Adipose tissue (tissue), 3 donors: ENCODE data around the gene ENOX1. TPM values are rescaled to one million over a fixed set of nuclear protein-coding genes. Genes with fewer than 3 reads are reported as not detected.

Experiments
- H3K27ac ChIP-seq: one replicate; pipeline ENCODE4 v1.5.1; 2013; ENCODE audit warnings: low read depth, low read length
- WGBS, 3 donors: extraction: QIAGEN DNeasy Blood & Tissue Kit; methylation state at CpG; one replicate each; pipeline ENCODE4 v1.1.7; 2013; 5-methylcytosine and 5-hydroxymethylcytosine counted together
- polyA plus RNA-seq, 3 donors: library from polyadenylated mRNA; stranded (reverse); fragments of 200-250 nt; gene quantifications; one replicate each; pipeline ENCODE4 v1.2.3, GENCODE V29; 2013
- donor health status: healthy with polysubstance abuse.
- donor health status: Bipolar disorder and iron deficiency.
- donor health status: healthy.

ENOX1 gene
- polyA plus RNA-seq, 3 donors = 0.71 to 2.4 (median 2.4) TPM

GRCh38 chr13:43484432-43485225 lies 302.1 kb downstream of the ENOX1 start:
- H3K27ac ChIP-seq = no peak overlapping the region
- 61 to 96% (median 67%) methylated on average over 2 of the region's 2 CpGs for WGBS, 3 donors

GRCh38 chr13:43483930-43484329 lies 302.8 kb downstream of the ENOX1 start:
- 90 to 100% (median 93%) methylated on average over 1 of the region's 1 CpG for WGBS, 3 donors
- H3K27ac ChIP-seq = no peak overlapping the region

- 88 to 95% (median 93%) methylated on average over 3 of the region's 3 CpGs for WGBS, 3 donors
- no peak overlapping the region for H3K27ac ChIP-seq
These were observed 304.1 kb downstream of the ENOX1 start for GRCh38 chr13:43482641-43483040.

- WGBS, 3 donors = 84 to 92% (median 88%) methylated on average over 2 of the region's 2 CpGs
- H3K27ac ChIP-seq = no peak overlapping the region
These were observed 304.7 kb downstream of the ENOX1 start for GRCh38 chr13:43482026-43482425.

- H3K27ac ChIP-seq = no peak overlapping the region
These were observed 307.9 kb downstream of the ENOX1 start for GRCh38 chr13:43478902-43479301.

GRCh38 chr13:43478211-43478610 lies 308.6 kb downstream of the ENOX1 start:
- 58 to 65% (median 65%) methylated on average over 4 of the region's 4 CpGs for WGBS, 3 donors
- no peak overlapping the region for H3K27ac ChIP-seq

More at GRCh38 chr13:43478902-43479301, 307.9 kb downstream of the ENOX1 start:
- WGBS, 3 donors = 83 to 93% (median 85%) methylated on average over 4 of the region's 4 CpGs

- 54 to 73% (median 61%) methylated on average over 2 of the region's 2 CpGs for WGBS, 3 donors
- H3K27ac ChIP-seq = no peak overlapping the region
These were observed 311.6 kb downstream of the ENOX1 start for GRCh38 chr13:43475140-43475539.

- no peak overlapping the region for H3K27ac ChIP-seq
- 29 to 46% (median 39%) methylated on average over 1 of the region's 1 CpG for WGBS, 3 donors
These were observed 313.3 kb downstream of the ENOX1 start for GRCh38 chr13:43473437-43473836.

- WGBS, 3 donors = 44 to 80% (median 52%) methylated on average over 1 of the region's 1 CpG
- H3K27ac ChIP-seq = no peak overlapping the region
These were observed 313.8 kb downstream of the ENOX1 start for GRCh38 chr13:43472980-43473379.

GRCh38 chr13:43472339-43472738 lies 314.4 kb downstream of the ENOX1 start:
- no peak overlapping the region for H3K27ac ChIP-seq
- 25 to 70% (median 28%) methylated on average over 5 of the region's 5 CpGs for WGBS, 3 donors

GRCh38 chr13:43470610-43471009 lies 316.2 kb downstream of the ENOX1 start:
- WGBS, 3 donors = 91 to 95% (median 92%) methylated on average over 2 of the region's 2 CpGs
- H3K27ac ChIP-seq = no peak overlapping the region

GRCh38 chr13:43469791-43470190 lies 317.0 kb downstream of the ENOX1 start:
- 82 to 92% (median 83%) methylated on average over 1 of the region's 1 CpG for WGBS, 3 donors
- no peak overlapping the region for H3K27ac ChIP-seq

GRCh38 chr13:43464578-43465264 lies 322.1 kb downstream of the ENOX1 start:
- no peak overlapping the region for H3K27ac ChIP-seq
- WGBS, 3 donors = 72 to 85% (median 82%) methylated on average over 3 of the region's 3 CpGs

GRCh38 chr13:43448605-43449336 lies 338.0 kb downstream of the ENOX1 start:
- WGBS, 3 donors = 85 to 91% (median 88%) methylated on average over 10 of the region's 10 CpGs
- H3K27ac ChIP-seq = no peak overlapping the region

GRCh38 chr13:43446126-43446525 lies 340.6 kb downstream of the ENOX1 start:
- 74 to 89% (median 77%) methylated on average over 1 of the region's 1 CpG for WGBS, 3 donors
- H3K27ac ChIP-seq = no peak overlapping the region

GRCh38 chr13:43445668-43446067 lies 341.1 kb downstream of the ENOX1 start:
- 72 to 79% (median 79%) methylated on average over 2 of the region's 2 CpGs for WGBS, 3 donors
- no peak overlapping the region for H3K27ac ChIP-seq

- 82 to 95% (median 91%) methylated on average over 4 of the region's 4 CpGs for WGBS, 3 donors
- H3K27ac ChIP-seq = no peak overlapping the region
These were observed 342.7 kb downstream of the ENOX1 start for GRCh38 chr13:43444081-43444480.

GRCh38 chr13:43441899-43442499 lies 344.8 kb downstream of the ENOX1 start:
- no peak overlapping the region for H3K27ac ChIP-seq
- 87 to 92% (median 88%) methylated on average over 8 of the region's 8 CpGs for WGBS, 3 donors

GRCh38 chr13:43441464-43441863 lies 345.3 kb downstream of the ENOX1 start:
- 73 to 74% (median 74%) methylated on average over 6 of the region's 6 CpGs for WGBS, 3 donors
- no peak overlapping the region for H3K27ac ChIP-seq
